ENCODE results near the gene QSOX1. TPM values are rescaled to one million over a fixed set of nuclear protein-coding genes. Genes with fewer than 3 reads are reported as not detected.

The QSOX1 gene
- total RNA-seq, 1 experiment from 2014 or later = 12.1 TPM

GRCh38 chr1:180141381-180141934 lies 13.2 kb upstream of the QSOX1 start:
- intact Hi-C loops (cut with micrococcal nuclease; ENCODE audit: unreplicated experiment) = no loop called here
- H3K27me3 ChIP-seq (replicated peaks; ENCODE audit: control insufficient read depth, insufficient read depth, low read length) = no peaks in the 10 kb centered on the region
- Mint-ChIP-seq H3K4me1 (ENCODE audit: low read depth, unreplicated experiment) (no peaks in the 10 kb centered on the region), H3K36me3 (ENCODE audit: insufficient read depth, unreplicated experiment) (no peaks in the 10 kb centered on the region), H3K4me3 (ENCODE audit: unreplicated experiment) (no peak overlapping the region), H3K9me3 (ENCODE audit: unreplicated experiment) (no peaks in the 10 kb centered on the region), H3K27ac (ENCODE audit: unreplicated experiment) (no peak overlapping the region), H3K27me3 (ENCODE audit: insufficient read depth, unreplicated experiment) (peaks cover 2% of the 10 kb centered on the region)
- H3K4me3 ChIP-seq (ENCODE audit: low read depth, low read length) = no peak overlapping the region
- POLR2A ChIA-PET = no interaction called here
- no peaks in the 10 kb centered on the region for H3K36me3 ChIP-seq (ENCODE audit: control insufficient read depth, insufficient read depth, low read length)
- CTCF ChIA-PET = no interaction called here
- H3K4me1 ChIP-seq = no peaks in the 10 kb centered on the region
- 0 out of 2 replicates have a peak, but pooled peaks cover 7% of the 10 kb centered on the region for H3K9me3 ChIP-seq
- no peak for TF ChIP-seq CTCF (IDR thresholded peaks at IDR 0.05; ENCODE audit: insufficient read depth in 1 of 2, low read depth in 1 of 2, low read length in 1 of 2, severe bottlenecking in 1 of 2, unreplicated experiment in 1 of 2)
- no TSS peak for BruUV-seq (replicated peaks)
- DNase-seq = no peak

GRCh38 chr1:180143359-180143758 lies 11.3 kb upstream of the QSOX1 start:
- ChIA-PET POLR2A (no interaction called here), CTCF (interaction anchor here (0.7 kb wide), 1 partner anchor 295 kb away, joined by 3 read pairs; no protein-coding TSS in a partner anchor)
- Histone ChIP-seq H3K9me3 (no peaks in the 10 kb centered on the region), H3K4me3 (ENCODE audit: low read depth, low read length) (no peak overlapping the region), H3K36me3 (ENCODE audit: control insufficient read depth, insufficient read depth, low read length) (no peaks in the 10 kb centered on the region), H3K27me3 (replicated peaks; ENCODE audit: control insufficient read depth, insufficient read depth, low read length) (no peaks in the 10 kb centered on the region), H3K4me1 (no peaks in the 10 kb centered on the region)
- no peaks in the 10 kb centered on the region for H3K9me3 Mint-ChIP-seq (ENCODE audit: unreplicated experiment)
- H3K36me3 Mint-ChIP-seq (ENCODE audit: insufficient read depth, unreplicated experiment) = no peaks in the 10 kb centered on the region
- no peaks in the 10 kb centered on the region for H3K27me3 Mint-ChIP-seq (ENCODE audit: insufficient read depth, unreplicated experiment)
- no peak overlapping the region for H3K27ac Mint-ChIP-seq (ENCODE audit: unreplicated experiment)
- intact Hi-C loops (cut with micrococcal nuclease; ENCODE audit: unreplicated experiment) = no loop called here
- TF ChIP-seq CTCF (IDR thresholded peaks at IDR 0.05; ENCODE audit: insufficient read depth in 1 of 2, low read depth in 1 of 2, low read length in 1 of 2, severe bottlenecking in 1 of 2, unreplicated experiment in 1 of 2) = no peak
- no TSS peak for BruUV-seq (replicated peaks)
- no peak for DNase-seq
- H3K4me3 Mint-ChIP-seq (ENCODE audit: unreplicated experiment) = no peak overlapping the region
- no peaks in the 10 kb centered on the region for H3K4me1 Mint-ChIP-seq (ENCODE audit: low read depth, unreplicated experiment)

GRCh38 chr1:180144659-180145357 lies 9.9 kb upstream of the QSOX1 start:
- Mint-ChIP-seq H3K4me1 (ENCODE audit: low read depth, unreplicated experiment) (no peaks in the 10 kb centered on the region), H3K36me3 (ENCODE audit: insufficient read depth, unreplicated experiment) (no peaks in the 10 kb centered on the region), H3K27ac (ENCODE audit: unreplicated experiment) (no peak overlapping the region), H3K4me3 (ENCODE audit: unreplicated experiment) (no peak overlapping the region), H3K27me3 (ENCODE audit: insufficient read depth, unreplicated experiment) (no peaks in the 10 kb centered on the region), H3K9me3 (ENCODE audit: unreplicated experiment) (no peaks in the 10 kb centered on the region)
- CTCF ChIA-PET = interaction anchor here (0.5 to 1.2 kb wide), 3 partner anchors 18 to 24 kb away, joined by 3 to 4 read pairs (median 3); no protein-coding TSS in a partner anchor
- no peak for DNase-seq
- Histone ChIP-seq H3K4me3 (ENCODE audit: low read depth, low read length) (no peak overlapping the region), H3K36me3 (ENCODE audit: control insufficient read depth, insufficient read depth, low read length) (no peaks in the 10 kb centered on the region), H3K27me3 (replicated peaks; ENCODE audit: control insufficient read depth, insufficient read depth, low read length) (no peaks in the 10 kb centered on the region), H3K4me1 (no peaks in the 10 kb centered on the region), H3K9me3 (no peaks in the 10 kb centered on the region)
- intact Hi-C loops (cut with micrococcal nuclease; ENCODE audit: unreplicated experiment) = no loop called here
- TF ChIP-seq CTCF (IDR thresholded peaks at IDR 0.05; ENCODE audit: insufficient read depth in 1 of 2, low read depth in 1 of 2, low read length in 1 of 2, severe bottlenecking in 1 of 2, unreplicated experiment in 1 of 2) = no peak
- POLR2A ChIA-PET = interaction anchor here (0.5 kb wide), 1 partner anchor 9 kb away, joined by 3 read pairs; no protein-coding TSS in a partner anchor
- BruUV-seq (replicated peaks) = no TSS peak
